ENCODE measurements around the gene DDA1. TPM values are rescaled to one million over a fixed set of nuclear protein-coding genes. Genes with fewer than 3 reads are reported as not detected.

DDA1 gene
- total RNA-seq, 1 experiment from 2014 or later: 87.9 TPM

DNA sequence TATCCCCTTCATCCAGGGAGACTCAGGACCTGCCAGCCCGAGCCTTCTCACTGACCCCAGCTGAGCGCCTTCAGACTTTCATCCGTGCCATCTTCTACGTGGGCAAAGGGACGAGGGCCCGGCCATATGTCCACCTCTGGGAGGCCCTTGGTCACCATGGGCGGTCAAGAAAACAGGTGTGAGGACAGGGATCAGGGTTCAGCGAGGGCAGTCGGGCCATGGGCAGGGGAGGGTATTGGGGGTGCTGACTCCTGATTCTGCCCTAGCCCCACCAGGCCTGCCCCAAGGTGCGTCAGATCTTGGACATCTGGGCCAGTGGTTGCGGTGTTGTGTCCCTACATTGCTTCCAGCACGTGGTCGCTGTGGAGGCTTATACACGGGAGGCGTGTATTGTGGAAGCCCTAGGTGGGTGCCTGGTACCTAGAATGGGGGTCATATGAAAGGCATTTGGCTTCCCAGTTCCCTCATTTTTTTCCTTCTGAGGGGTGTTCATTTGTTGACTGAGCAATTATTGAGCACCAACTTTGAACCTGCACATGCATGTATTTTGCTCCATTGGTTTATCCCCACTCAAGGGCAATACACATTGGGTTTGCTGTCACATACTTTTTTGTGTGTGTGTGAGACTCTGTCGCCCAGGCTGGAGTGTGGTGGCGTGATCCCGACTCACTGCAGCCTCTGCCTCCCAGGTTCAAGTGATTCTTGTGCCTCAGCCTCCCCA, 23.8 kb upstream of the DDA1 start:
- Histone ChIP-seq H3K9me3 (ENCODE audit: low read length) (no peaks in the 10 kb centered on the region), H2AFZ (ENCODE audit: low read length) (no peak overlapping the region), H3K36me3 (ENCODE audit: low read depth, low read length) (no peaks in the 10 kb centered on the region), H3K9me2 (replicated peaks; ENCODE audit: low read length) (no peaks in the 10 kb centered on the region), H3F3A (ENCODE audit: low read length, unreplicated experiment) (no peaks in the 10 kb centered on the region), H3K27ac (ENCODE audit: low read length) (no peak overlapping the region), H3K4me1 (ENCODE audit: insufficient read depth, low read length) (no peaks in the 10 kb centered on the region), H3K4me2 (ENCODE audit: low read length) (no peak overlapping the region), H4K20me1 (ENCODE audit: low read length) (no peaks in the 10 kb centered on the region), H3K79me2 (ENCODE audit: low read length) (no peaks in the 10 kb centered on the region), H3K9ac (ENCODE audit: low read length) (no peak overlapping the region), H3K27me3 (ENCODE audit: low read length) (no peaks in the 10 kb centered on the region), H3K4me3 (ENCODE audit: low read length) (no peak overlapping the region)
- BruUV-seq (replicated peaks): no TSS peak
- intact Hi-C loops (cut with micrococcal nuclease): no loop called here
- ChIA-PET CTCF (interaction anchor here (0.6 kb wide), 1 partner anchor 48 kb away, joined by 5 read pairs; no protein-coding TSS in a partner anchor), POLR2A (ENCODE audit: unreplicated experiment) (no interaction called here)
- no peak for DNase-seq
- TF ChIP-seq EZH2 (IDR thresholded peaks at IDR 0.05; ENCODE audit: low read length, unreplicated experiment): no peak
- TF ChIP-seq EZH2phosphoT487 (IDR thresholded peaks at IDR 0.05; ENCODE audit: borderline replicate concordance, low read length): no peak
- TF ChIP-seq CTCF (conservative IDR thresholded peaks at IDR 0.05; ENCODE audit: low read depth, low read length): no peak
- no peak for ATAC-seq

DNA sequence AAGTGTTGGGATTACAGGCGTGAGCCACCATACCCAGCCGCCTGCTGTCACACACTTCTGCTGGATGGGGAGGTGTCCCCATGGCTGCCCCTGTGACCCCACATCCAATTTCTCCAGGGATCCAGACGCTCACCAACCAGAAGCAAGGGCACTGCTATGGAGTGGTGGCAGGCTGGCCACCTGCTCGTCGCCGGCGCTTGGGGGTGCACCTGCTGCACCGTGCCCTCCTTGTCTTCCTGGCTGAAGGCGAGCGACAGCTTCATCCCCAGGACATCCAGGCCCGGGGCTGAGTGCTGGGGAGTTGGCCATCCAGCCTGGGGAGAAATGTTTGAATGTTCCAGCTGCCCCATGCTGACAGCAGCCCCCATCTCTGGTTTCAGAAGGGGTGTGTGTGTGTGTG, 23.1 kb upstream of the DDA1 start:
- DNase-seq: no peak
- no peak overlapping the region for H3K4me2 ChIP-seq (ENCODE audit: low read length)
- no peak overlapping the region for H3K9ac ChIP-seq (ENCODE audit: low read length)
- H3K79me2 ChIP-seq (ENCODE audit: low read length): no peaks in the 10 kb centered on the region
- H3K27me3 ChIP-seq (ENCODE audit: low read length): no peaks in the 10 kb centered on the region
- BruUV-seq (replicated peaks): no TSS peak
- H3K27ac ChIP-seq (ENCODE audit: low read length): no peak overlapping the region
- H3F3A ChIP-seq (ENCODE audit: low read length, unreplicated experiment): no peaks in the 10 kb centered on the region
- intact Hi-C loops (cut with micrococcal nuclease): no loop called here
- no peak overlapping the region for H2AFZ ChIP-seq (ENCODE audit: low read length)
- no peak for ATAC-seq
- H3K4me3 ChIP-seq (ENCODE audit: low read length): no peak overlapping the region
- H4K20me1 ChIP-seq (ENCODE audit: low read length): no peaks in the 10 kb centered on the region
- TF ChIP-seq CTCF (conservative IDR thresholded peaks at IDR 0.05; ENCODE audit: low read depth, low read length) (no peak), EZH2phosphoT487 (IDR thresholded peaks at IDR 0.05; ENCODE audit: borderline replicate concordance, low read length) (no peak)
- CTCF ChIA-PET: interaction anchor here (0.6 kb wide), 1 partner anchor 31 kb away, joined by 8 read pairs; no protein-coding TSS in a partner anchor
- H3K36me3 ChIP-seq (ENCODE audit: low read depth, low read length): no peaks in the 10 kb centered on the region
- no peaks in the 10 kb centered on the region for H3K4me1 ChIP-seq (ENCODE audit: insufficient read depth, low read length)
- no peaks in the 10 kb centered on the region for H3K9me2 ChIP-seq (replicated peaks; ENCODE audit: low read length)
- POLR2A ChIA-PET (ENCODE audit: unreplicated experiment): no interaction called here
- no peaks in the 10 kb centered on the region for H3K9me3 ChIP-seq (ENCODE audit: low read length)

GRCh38 chr19:17286752-17287151, 22.6 kb upstream of the DDA1 start:
- TF ChIP-seq EZH2 (IDR thresholded peaks at IDR 0.05; ENCODE audit: low read length, unreplicated experiment) (no peak), CTCF (conservative IDR thresholded peaks at IDR 0.05; ENCODE audit: low read depth, low read length) (no peak), EZH2phosphoT487 (IDR thresholded peaks at IDR 0.05; ENCODE audit: borderline replicate concordance, low read length) (no peak)
- H3K9me2 ChIP-seq (replicated peaks; ENCODE audit: low read length): no peaks in the 10 kb centered on the region
- H3K27ac ChIP-seq (ENCODE audit: low read length): no peak overlapping the region
- ChIA-PET POLR2A (ENCODE audit: unreplicated experiment) (no interaction called here), CTCF (interaction anchor here (0.6 kb wide), 1 partner anchor 31 kb away, joined by 8 read pairs; no protein-coding TSS in a partner anchor)
- no peaks in the 10 kb centered on the region for H3K79me2 ChIP-seq (ENCODE audit: low read length)
- H3K4me3 ChIP-seq (ENCODE audit: low read length): no peak overlapping the region
- ATAC-seq: no peak
- no peak for DNase-seq
- H3K9ac ChIP-seq (ENCODE audit: low read length): no peak overlapping the region
- H3K4me2 ChIP-seq (ENCODE audit: low read length): no peak overlapping the region
- no TSS peak for BruUV-seq (replicated peaks)
- no peaks in the 10 kb centered on the region for H3K9me3 ChIP-seq (ENCODE audit: low read length)
- no peak overlapping the region for H2AFZ ChIP-seq (ENCODE audit: low read length)
- no peaks in the 10 kb centered on the region for H3K36me3 ChIP-seq (ENCODE audit: low read depth, low read length)
- intact Hi-C loops (cut with micrococcal nuclease): no loop called here
- no peaks in the 10 kb centered on the region for H3F3A ChIP-seq (ENCODE audit: low read length, unreplicated experiment)
- no peaks in the 10 kb centered on the region for H3K27me3 ChIP-seq (ENCODE audit: low read length)
- no peaks in the 10 kb centered on the region for H4K20me1 ChIP-seq (ENCODE audit: low read length)
- no peaks in the 10 kb centered on the region for H3K4me1 ChIP-seq (ENCODE audit: insufficient read depth, low read length)
